Stimulated activated naive CD8-positive, alpha-beta T cell treated with anti-CD3 and anti-CD28 coated beads, Interleukin-15, Interleukin-2, amounts not matched to agents 100 ng/mL and 50 ng/mL, for 24 hours (primary cell): ENCODE results near the gene GNPTAB.
A peak's percentile ranks its signal among the peaks of the same experiment; 100 is the strongest.

Experiments used
- H3K27ac Mint-ChIP-seq: one replicate; pipeline ENCODE4 v1.8.0; 2021; ENCODE audit warnings: mild to moderate bottlenecking, mixed read lengths
- H3K27me3 Mint-ChIP-seq: one replicate; pipeline ENCODE4 v1.8.0; 2021; ENCODE audit warnings: mixed read lengths
- H3K36me3 Mint-ChIP-seq: one replicate; pipeline ENCODE4 v1.8.0; 2021; ENCODE audit warnings: low read depth, mixed read lengths
- H3K4me1 Mint-ChIP-seq: one replicate; pipeline ENCODE4 v1.8.0; 2021; ENCODE audit warnings: low read depth, mixed read lengths
- H3K4me3 Mint-ChIP-seq: one replicate; pipeline ENCODE4 v1.8.0; 2021; ENCODE audit warnings: mild to moderate bottlenecking, mixed read lengths
- H3K9me3 Mint-ChIP-seq: one replicate; pipeline ENCODE4 v1.8.0; 2021; ENCODE audit warnings: mixed read lengths

Gene GNPTAB

DNA sequence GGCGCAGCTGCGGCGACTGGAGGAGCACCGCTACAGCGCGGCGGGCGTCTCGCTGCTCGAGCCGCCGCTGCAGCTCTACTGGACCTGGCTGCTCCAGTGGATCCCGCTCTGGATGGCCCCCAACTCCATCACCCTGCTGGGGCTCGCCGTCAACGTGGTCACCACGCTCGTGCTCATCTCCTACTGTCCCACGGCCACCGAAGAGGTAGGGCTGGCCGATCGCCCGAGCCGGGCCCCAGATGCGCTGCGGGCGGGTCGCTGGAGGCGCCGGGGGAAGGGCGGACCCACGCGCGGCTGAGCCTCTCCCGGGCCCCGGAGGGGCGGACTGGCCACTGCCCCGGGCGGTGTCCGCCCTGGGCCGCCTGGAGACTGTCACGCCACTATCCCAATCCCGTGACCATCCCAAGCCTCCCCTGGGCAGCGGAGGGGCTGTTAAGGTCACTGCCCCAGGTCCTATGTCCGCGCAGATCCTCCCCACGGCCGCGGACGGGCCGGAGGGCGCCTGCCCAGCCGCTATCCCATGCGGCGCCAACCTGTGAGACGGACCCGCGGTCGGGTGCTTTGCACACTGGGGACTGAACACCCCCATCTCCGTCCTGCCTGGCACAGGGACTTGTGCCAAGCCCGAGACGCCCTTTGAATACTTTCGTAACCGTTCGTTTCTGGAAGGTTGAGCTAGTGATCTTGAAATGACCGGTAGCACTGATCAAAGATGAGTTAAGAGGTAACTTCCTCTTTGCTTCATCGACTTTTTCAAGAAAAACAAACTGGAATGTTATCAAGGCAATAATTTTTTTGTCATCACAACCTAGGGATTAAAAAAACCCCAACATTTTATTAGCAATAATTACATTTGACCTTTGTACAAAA lies 132.6 kb downstream of the GNPTAB start:
- Mint-ChIP-seq H3K9me3 (no peaks in the 10 kb centered on the region), H3K36me3 (no peaks in the 10 kb centered on the region), H3K27ac (peak overlapping the region; percentile 78), H3K4me1 (peaks cover 39% of the 10 kb centered on the region), H3K27me3 (no peaks in the 10 kb centered on the region), H3K4me3 (peak overlapping the region; percentile 88)

- no peaks in the 10 kb centered on the region for H3K36me3 Mint-ChIP-seq
- peak within 1 kb of the TSS; percentile 88 for H3K4me3 Mint-ChIP-seq
- H3K4me1 Mint-ChIP-seq = peaks cover 39% of the 10 kb centered on the region
- no peaks in the 10 kb centered on the region for H3K27me3 Mint-ChIP-seq
- no peaks in the 10 kb centered on the region for H3K9me3 Mint-ChIP-seq
- H3K27ac Mint-ChIP-seq = peak within 1 kb of the TSS; percentile 84
Observed at GRCh38 chr12:101697197-101697929, 133.4 kb downstream of the GNPTAB start, which contains the start of gene CHPT1. TSS of gene CHPT1 (plus strand) at chr12:101697640. CDS start at chr12:101697862, 222 bp downstream.

DNA sequence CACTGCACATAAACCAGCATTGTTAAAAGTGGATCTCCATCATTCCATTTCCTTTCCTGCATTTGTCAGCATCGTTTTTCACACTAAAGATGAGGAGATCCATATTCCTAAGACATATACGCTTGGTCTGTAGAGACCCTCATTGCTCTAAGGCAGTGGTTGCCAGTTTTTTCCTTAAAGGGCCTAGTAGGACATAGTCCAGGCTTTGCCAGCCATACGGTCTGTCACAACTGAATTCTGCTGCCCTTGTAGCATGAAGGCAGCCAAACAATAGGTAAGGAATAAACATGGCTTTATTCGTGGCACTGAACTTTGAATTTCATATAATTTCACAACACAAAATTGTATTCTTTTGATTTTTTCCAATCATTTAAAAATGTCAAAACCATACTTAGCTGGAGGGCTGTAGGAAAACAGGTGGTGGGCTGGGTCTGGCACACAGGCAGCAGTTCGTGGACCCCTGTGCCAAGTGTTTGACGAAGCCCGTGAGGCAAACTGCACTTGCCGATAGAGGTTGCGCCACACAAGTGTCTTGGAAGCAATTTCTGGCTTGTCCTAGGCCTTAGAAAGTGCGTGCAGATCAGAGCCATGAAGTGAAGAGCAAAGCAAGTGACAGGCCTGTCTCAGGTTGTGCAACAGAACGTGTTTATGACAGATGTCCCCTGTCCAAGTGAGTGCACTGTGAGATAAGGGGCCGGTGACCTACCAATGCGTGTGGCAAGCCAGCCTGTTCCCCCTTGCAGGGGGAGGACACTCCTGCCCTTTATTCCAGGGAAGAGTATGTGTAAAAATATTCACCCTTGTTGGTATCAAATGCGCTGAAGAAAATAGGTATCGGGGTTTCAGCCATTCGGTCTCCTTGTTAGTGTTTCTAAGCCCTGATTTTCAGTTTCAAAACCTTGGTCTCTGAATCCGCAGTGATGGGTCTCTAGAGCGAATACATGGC lies 134.2 kb downstream of the GNPTAB start:
- H3K4me1 Mint-ChIP-seq = peaks cover 39% of the 10 kb centered on the region
- H3K27ac Mint-ChIP-seq = peak overlapping the region; percentile 84
- H3K36me3 Mint-ChIP-seq = no peaks in the 10 kb centered on the region
- H3K27me3 Mint-ChIP-seq = no peaks in the 10 kb centered on the region
- no peaks in the 10 kb centered on the region for H3K9me3 Mint-ChIP-seq
- peak overlapping the region; percentile 88 for H3K4me3 Mint-ChIP-seq

DNA sequence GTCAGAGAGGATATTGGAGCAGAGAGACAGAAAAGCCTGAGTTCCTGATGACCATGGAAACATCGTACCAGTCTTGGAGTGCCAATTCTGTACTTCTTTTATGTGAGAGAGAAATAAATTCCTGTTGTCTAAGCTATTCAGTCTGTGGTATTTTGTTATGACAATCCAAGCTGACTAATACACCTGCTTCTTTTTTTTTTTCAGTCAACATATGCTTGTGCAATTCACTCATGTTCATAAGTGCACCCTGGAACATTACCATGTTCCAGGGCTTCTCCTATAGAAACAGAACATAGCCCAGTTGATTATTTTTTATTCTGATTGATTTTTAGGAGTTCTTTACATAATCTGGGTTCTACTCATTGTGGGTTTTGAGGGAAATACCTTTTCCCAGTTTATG lies 135.1 kb downstream of the GNPTAB start:
- no peak overlapping the region for H3K27ac Mint-ChIP-seq
- no peaks in the 10 kb centered on the region for H3K9me3 Mint-ChIP-seq
- H3K27me3 Mint-ChIP-seq = no peaks in the 10 kb centered on the region
- peaks cover 37% of the 10 kb centered on the region for H3K4me1 Mint-ChIP-seq
- H3K36me3 Mint-ChIP-seq = no peaks in the 10 kb centered on the region
- no peak overlapping the region for H3K4me3 Mint-ChIP-seq
